KBM-7 (cell line): ENCODE results near the gene CNOT10.
"Not testable (repeated sequence)": the region's sequence is repeated elsewhere in the genome, so short reads cannot be mapped to it uniquely, and the experiment has no call there.

Experiments
- DNase-seq: peaks from one replicate; pipeline ENCODE4 v3.0.0-alpha.2; 2015
- in situ Hi-C: fragments of 300-500 bp; cut with MboI; formaldehyde crosslinking; loops from 2 replicates; pipeline ENCODE4 v1.14.3; 2020; ENCODE audit warnings: low sequenced_read_pairs, low pct_unique_long_range_greater_than_20kb, mixed read lengths

Gene CNOT10

DNA sequence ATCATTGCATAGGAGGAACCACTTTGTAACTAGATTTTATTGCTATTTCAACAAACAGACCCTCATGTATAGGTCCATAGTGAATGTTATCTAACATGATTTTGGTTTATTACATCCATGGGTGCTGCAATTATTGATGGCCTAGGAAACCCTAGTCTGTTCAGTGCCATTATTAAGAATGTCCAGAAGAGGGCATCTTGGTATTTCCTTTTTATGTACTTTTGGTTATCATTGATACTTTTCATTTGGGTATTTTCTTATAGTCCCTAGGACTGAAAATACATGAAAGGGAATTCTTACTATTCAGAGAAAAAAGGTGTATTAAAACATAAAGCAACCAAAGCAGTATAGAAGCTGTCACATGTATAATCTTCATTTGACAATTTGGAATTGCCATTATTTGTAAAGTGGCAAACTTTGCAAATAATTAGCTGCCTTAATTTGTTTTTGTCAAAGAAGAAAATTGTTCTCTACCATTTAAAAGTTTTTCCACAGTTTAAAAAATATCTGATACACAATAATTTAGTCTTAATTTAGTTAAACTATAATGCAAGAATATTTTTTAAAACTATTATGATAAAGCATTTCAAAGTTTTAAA is 48.7 kb downstream of the CNOT10 start:
- DNase-seq = peak; percentile 75
- in situ Hi-C loops = no loop called here

DNA sequence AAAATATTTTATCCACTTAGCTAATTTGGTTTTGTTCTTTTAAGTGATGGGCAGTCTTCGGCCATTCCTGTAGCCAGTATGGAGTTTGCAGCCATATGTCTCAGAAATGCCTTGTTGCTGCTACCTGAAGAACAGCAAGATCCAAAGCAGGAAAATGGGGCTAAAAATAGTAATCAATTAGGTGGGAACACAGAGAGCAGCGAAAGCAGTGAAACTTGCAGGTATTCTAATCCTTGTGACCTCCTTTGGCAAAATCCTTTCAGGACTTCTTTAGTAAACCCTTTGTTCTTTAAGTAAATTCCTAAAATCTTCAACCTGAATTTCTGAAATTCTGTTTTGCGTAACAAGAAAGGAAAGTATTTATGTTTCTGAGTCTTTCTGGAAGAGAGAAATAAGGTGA is 49.8 kb downstream of the CNOT10 start:
- no peak for DNase-seq
- in situ Hi-C loops = no loop called here

DNA sequence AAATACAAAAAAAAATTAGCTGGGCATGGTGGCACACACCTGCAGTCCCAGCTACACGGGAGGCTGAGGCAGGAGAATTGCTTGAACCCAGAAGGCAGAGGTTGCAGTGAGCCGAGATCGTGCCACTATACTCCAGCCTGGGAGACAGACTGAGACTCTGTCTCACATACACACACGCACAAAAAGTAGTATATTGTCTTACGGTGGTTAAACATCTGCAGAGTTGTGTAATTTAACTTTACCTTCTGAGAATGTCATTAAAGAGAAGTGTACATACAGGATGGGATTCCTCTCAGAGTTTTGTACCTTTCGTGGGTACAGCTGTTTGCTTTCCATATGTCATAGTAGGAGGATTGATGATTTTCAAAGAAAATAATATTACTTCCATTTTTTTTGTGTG is 58.5 kb downstream of the CNOT10 start:
- DNase-seq, in situ Hi-C loops: not testable (repeated sequence)

DNA sequence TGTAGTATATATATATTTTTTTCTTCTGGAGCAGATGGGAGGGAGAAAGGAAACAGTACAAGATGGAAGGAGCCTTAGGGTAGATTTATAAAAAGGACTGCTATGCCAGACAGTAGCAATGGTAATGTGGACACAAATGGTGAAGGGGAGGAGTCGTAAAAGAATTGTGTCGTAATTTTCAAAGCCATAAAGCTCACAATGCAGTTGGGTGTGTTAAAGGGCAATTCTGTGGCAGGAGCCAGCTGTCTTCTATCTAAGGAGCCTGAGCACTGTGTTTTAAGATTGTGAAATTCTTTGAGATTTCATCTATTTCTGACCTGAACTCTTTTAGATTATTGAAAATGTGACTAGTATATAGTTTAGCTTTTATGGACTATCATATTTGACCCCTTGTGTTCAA is 58.9 kb downstream of the CNOT10 start:
- in situ Hi-C loops = no loop called here
- peak; percentile 20 for DNase-seq

DNA sequence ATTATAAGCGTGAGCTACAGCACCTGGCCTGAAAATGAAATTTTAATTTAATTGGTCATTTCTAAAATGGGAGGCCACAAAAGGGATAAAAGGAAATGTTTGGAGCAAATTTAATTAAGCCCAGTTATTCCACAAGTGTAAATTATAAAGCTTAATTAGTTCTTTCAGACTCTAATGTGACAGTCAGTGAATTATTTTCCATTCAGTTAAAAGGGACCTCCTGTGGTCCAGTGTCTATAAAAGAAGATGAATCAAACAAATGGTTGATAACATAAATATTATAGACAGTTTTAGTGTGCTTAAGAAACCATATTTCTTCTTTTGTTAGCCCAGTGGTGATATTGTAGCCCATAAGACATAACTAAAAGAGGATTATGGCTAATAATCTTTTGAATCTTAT is 66.4 kb downstream of the CNOT10 start:
- no peak for DNase-seq
- in situ Hi-C loops = loop anchor here (25.0 kb wide), 1 partner anchor 186 kb away; no protein-coding TSS in a partner anchor

DNA sequence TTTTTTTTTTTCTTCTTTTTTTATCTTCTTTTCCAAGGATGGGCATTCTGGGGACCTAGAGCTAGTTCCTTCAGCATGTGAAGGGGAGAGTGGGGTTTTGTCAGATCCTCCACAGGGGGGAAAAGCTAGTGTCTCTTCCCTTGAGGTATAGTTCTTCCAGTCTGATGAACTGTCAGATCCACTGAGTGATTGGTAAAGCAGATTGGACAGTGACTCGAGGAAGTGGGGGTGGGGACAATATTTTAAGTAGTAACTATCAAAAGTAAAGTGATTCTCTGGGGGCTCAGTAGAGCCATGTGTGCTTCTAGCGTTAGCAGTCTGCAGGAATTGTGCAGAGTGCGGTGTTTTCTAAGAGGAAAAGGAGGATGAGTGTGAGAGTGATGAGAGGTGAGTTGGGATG is 70.8 kb downstream of the CNOT10 start:
- in situ Hi-C loops = loop anchor here (25.0 kb wide), 1 partner anchor 182 kb away; no protein-coding TSS in a partner anchor
- DNase-seq = no peak

DNA sequence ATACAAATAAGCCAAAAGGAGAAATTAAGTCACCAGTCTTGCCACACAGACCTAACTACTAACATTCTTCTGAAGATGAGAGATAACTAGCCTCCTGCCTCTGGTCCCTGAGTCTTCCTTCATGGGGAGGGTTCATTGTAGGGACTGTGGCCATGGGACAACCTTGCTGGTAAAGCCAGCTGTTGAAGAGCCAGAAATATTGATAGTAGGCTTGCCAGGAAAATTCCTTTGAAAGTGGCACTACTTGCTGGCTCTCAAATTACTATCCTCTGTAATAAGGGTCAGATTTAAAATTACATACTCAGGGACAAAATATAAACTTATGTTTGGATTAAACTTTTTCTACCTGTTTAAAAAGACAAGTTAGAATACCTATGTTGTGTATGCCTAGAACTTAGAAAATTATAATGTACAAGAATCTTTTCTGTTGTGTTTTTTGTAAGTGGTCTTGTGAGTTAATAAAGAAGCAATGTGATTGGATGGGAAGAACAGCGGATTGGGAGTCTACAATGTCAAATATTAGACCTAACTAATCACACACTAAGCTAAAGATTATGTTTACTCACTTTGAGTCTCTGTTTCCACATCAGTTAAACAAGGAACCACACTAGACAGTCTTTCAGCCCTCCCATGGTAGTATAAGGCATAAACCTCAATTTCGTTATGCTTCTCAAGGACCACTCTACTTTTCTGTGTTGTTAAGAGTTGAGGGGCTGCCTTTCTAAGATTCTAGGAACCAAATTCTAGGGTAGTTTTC is 72.8 kb downstream of the CNOT10 start:
- no peak for DNase-seq
- in situ Hi-C loops = loop anchor here (25.0 kb wide), 1 partner anchor 180 kb away; no protein-coding TSS in a partner anchor

DNA sequence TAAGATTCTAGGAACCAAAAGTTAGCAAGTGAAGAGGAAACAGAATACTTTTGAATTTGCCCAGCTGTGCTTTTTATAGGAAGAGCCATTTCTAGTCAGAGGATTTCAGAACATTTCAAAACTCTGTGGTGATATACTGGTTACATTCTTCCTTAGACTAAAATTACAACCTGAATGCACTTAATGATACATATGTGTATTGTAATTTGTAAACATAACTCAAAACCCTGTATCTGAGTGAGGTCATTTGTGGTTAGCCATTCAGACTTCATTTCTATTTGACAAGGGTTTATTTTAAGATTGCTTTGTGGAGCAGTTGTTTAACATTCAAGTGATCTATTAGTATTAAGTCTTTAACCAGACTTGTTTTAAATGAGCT is 73.4 kb downstream of the CNOT10 start:
- in situ Hi-C loops = loop anchor here (25.0 kb wide), 1 partner anchor 179 kb away; no protein-coding TSS in a partner anchor
- DNase-seq = peak; percentile 35

DNA sequence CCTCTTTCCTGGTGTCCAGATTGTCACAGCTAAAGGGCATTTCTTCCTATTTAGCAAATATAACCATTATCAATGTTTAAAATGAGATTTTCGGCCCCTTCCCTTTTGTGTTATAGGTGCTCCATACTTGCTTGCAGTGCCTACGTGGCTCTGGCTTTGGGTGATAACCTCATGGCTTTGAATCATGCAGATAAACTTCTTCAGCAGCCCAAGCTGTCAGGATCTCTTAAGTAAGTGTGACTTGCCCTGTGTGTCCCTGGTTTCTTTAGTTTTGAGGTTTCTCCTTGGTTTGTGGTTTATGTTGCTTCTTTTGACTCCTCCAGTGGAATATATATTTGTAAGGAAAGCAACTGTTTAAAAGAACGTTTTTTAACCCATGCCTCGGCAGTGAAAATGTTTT is 74.4 kb downstream of the CNOT10 start:
- DNase-seq = no peak
- in situ Hi-C loops = loop anchor here (25.0 kb wide), 1 partner anchor 178 kb away; no protein-coding TSS in a partner anchor

DNA sequence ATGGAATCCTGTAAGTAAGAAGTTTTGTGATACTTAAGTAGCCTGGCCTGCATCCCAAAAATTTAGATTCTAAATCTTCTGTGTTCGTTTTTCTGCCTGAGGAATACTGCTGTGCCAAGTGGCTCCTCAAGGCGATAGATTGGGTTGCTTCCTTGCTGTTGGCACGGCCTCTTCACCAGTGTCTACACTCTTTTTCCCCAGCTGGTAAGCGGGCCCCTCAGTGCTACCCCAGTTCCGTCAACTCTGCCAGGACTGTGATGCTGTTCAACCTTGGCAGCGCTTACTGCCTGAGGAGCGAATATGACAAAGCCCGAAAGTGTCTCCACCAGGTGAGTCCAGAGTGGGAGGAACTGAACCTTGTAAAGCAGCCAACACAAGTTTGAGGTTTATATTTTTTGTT is 79.5 kb downstream of the CNOT10 start:
- no peak for DNase-seq
- in situ Hi-C loops = loop anchor here (25.0 kb wide), 1 partner anchor 173 kb away; no protein-coding TSS in a partner anchor

DNA sequence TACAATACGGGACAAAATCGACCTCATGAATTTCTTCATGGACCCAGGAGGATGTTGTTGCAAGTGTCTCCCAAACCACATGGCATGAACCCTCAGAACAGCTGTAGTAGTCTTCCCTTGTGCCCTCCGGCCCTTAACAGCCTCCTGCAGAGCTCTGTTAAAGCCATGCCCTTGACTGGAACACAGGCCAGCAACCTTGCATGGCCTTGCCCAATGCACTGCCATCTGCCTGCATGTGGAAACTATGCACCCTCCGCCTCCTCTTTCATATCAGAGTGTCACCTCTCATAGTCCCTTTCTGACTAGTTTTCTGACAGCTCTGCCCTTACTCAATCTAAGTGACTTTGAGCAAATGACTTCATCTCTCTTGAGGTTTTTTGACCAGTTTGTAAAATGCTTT is 93.4 kb downstream of the CNOT10 start:
- no peak for DNase-seq
- in situ Hi-C loops = no loop called here

DNA sequence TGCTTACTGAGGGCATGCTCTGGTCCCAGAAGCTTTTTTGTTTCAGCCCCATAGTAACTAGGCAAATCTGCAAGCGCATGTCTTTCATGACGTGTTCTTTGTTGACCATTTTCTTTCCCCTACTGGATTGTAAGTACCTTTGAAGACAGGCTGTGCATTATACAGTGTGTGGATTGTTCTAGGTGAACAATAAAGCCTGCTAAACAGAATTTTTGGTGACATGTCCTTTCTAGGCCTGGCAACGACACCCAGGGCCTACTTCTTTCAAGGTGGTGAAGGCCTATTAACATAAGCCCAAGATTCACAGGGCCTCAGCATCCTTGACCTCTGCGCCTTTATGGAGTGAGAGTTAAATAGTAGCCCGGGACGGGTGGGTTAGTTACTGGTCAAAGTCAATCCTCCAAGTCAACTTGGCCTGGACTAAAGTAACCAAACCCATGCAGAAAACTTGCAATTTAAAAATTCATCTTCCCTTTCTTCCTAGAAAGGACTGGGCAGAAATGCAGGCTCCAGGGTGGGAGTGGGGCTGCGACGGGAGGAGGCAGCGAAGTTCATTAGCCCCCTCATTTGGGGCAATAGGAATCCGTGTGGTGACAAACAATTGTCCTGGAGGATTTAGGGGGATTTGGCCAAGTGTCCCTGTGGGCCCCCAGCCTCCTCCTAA is 95.2 kb downstream of the CNOT10 start:
- in situ Hi-C loops = no loop called here
- DNase-seq = no peak

DNA sequence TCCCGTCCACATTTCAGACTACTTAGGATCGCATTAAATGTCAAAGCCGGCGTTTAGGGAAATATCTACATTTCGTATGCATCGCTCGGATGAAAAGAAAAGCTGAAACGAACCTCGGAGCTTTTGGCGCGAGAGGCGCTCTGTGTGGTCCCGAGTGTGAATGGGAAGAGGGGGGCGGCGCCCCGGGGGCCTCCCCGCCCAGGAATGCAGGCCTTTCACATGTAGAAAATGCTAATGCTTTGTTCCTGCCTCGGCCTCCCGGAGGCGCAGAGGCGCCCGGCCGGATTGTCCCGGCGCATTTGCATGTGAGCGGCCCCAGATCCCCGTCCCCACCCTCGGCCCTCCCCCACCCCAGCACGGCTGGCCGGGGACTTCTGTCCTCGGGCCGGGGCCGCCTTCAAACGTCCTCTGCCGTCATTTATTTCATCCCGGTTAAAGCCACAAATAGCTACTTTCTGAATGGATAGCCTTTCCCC is 95.8 kb downstream of the CNOT10 start:
- DNase-seq = peak; percentile 63
- in situ Hi-C loops = no loop called here

DNA sequence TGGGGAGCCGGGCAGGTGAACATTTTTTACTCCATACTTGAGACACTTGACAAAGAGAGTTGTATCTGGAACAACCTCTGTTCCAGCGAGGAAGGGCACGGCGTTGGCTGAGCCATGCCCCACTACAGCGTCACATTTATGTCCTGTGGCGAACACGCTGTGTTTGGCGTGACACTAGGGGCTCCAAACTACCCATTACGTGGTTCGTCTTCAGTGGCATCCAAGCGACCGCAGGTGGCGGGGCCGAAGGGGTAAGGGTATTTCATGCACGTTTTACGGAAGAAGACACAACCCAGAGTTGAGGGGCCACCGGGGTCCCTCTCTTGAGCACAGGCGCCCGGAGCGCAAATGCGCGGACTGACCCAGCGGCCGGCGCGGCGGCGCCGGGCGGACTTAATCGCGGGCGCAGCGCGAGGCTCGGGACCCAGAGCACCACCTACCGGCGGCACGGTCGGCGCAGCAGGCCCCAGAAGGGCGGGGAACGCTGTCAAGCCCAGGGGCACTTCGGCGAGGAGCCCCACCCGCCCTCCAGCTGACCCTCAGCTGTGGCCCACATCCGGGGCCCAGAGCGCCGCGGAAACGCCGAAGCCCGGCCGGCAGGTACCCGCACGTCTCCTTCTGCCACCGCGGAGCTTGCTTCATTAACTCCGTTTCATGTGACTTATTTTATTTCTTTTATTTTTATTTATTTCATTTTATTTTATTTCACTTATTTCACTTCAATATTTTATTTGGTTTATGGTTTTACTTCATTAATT is 96.4 kb downstream of the CNOT10 start:
- peak; percentile 79 for DNase-seq
- in situ Hi-C loops = no loop called here

DNA sequence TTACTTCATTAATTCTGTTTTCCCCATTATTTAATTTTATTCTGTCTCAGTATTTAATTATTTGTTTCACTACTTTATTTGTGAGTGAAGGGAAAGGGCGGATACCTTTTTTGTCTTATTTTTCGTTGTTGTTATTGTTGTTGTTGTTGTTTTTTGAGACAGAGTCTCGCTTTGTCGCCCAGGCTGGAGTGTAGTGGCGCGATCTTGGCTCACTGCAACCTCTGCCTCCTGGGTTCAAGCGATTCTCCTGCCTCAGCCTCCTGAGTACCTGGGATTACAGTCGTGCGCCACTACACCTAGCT is 96.9 kb downstream of the CNOT10 start:
- in situ Hi-C loops, DNase-seq: not testable (repeated sequence)

DNA sequence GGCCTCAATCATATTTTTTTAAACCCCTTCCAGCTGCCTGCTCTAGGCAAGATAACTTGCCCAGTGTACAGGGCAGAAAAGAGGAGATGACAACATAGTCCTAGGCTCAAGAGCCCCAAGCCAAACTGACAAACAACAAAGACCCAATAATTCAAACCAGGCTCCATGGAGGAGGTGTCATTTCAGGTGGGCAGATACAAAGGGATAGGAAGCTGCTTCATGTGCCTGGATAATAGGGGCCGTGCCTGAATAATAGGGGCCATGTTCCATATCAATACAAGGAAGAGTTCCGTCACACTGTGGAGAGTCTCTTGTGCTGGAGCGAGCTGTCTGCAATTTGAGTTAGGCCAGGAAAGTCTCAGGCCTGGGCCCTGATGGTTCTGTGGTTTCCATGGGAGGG is 97.4 kb downstream of the CNOT10 start:
- no peak for DNase-seq
- in situ Hi-C loops = no loop called here

DNA sequence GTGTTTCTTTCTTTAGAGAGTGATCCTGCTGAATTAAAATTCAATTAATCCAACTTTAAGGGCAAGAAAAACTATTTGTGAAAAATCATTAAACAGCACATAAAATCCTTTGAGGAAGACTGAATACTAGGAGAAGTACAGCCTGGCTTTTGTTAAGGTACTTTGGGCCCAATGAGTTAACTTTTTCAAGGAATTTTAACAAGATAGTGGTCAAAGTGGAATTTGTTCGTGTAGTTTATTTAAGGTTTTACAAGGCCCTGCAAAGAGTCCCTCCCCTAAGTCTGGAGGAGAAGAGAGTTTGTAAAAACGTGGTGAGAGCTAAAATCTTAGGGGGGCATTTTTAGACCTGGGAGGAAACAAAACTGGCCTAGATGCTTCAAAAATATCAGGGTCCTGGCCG is 106.8 kb downstream of the CNOT10 start:
- DNase-seq = no peak
- in situ Hi-C loops = no loop called here

DNA sequence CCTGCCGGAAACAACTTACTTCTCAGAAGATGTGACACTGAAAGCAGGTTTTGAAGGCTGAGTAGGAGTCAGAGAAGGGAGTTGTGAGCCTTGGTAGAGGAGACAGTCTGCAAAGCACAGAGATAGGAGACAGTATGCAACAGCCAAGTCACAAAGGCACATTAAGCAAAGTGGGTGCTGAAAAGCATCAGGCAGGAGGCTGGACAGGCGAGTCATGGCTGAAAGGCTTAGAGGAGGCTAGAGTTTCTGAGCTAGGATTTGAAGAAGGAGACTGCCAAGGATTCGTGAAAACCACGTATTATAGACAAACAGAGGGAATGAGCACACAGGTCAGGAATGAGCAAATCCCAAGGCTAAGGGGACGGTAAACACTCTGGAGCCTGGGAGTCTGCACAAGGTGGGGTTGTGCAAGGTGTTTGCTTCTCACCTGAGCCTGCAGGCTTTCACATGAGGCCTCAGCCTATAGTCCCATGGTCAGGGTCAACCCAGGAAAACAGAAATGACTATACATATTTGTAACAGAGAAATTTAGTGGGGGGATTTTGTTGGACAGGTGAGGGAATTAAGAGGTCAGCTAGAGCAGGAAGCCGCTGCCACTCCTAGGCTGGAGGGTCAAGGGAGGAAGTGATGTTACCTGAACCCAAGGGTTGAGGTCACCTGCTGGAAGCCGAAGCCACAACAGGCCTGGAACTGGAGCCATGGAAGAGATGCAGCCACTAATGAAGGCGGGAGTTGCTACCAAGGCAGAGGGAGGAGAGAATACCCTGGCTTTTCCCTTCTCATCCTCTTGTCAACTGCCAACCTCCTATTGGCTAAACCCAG is 109.7 kb downstream of the CNOT10 start:
- in situ Hi-C loops = no loop called here
- no peak for DNase-seq
